ENCODE results near the gene MS4A7.
"Not testable (repeated sequence)": the region's sequence is repeated elsewhere in the genome, so short reads cannot be mapped to it uniquely, and the experiment has no call there.

MS4A7 gene

GRCh38 chr11:60378354-60378753, at the start of gene MS4A7:
Gene MS4A7 (plus strand): TSS chr11:60378532. CDS start chr11:60383142, 4,610 bp downstream.
- no peak for DNase-seq

- no peak for DNase-seq
Observed at GRCh38 chr11:60332846-60333245, 45.5 kb upstream of the MS4A7 start.

- DNase-seq: no peak
Observed at GRCh38 chr11:60334005-60334620, 44.2 kb upstream of the MS4A7 start.

GRCh38 chr11:60336767-60337391, 41.5 kb upstream of the MS4A7 start:
- no peak for DNase-seq

- no peak for DNase-seq
Observed at GRCh38 chr11:60338053-60338452, 40.3 kb upstream of the MS4A7 start.

- DNase-seq: no peak
Observed at GRCh38 chr11:60339356-60339755, 39.0 kb upstream of the MS4A7 start.

GRCh38 chr11:60343094-60343704, 35.1 kb upstream of the MS4A7 start:
- no peak for DNase-seq

- DNase-seq: no peak
Observed at GRCh38 chr11:60344146-60344545, 34.2 kb upstream of the MS4A7 start.

- no peak for DNase-seq
Observed at GRCh38 chr11:60345489-60345888, 32.8 kb upstream of the MS4A7 start.

GRCh38 chr11:60347084-60347797, 31.1 kb upstream of the MS4A7 start:
- DNase-seq: no peak

GRCh38 chr11:60348116-60348515, 30.2 kb upstream of the MS4A7 start:
- no peak for DNase-seq

GRCh38 chr11:60349990-60350389, 28.3 kb upstream of the MS4A7 start:
- DNase-seq: no peak

GRCh38 chr11:60357771-60358170, 20.6 kb upstream of the MS4A7 start:
- no peak for DNase-seq

- no peak for DNase-seq
Observed at GRCh38 chr11:60360621-60361020, 17.7 kb upstream of the MS4A7 start.

- DNase-seq: no peak
Observed at GRCh38 chr11:60362241-60362640, 16.1 kb upstream of the MS4A7 start.

GRCh38 chr11:60363542-60364470, 14.5 kb upstream of the MS4A7 start:
- peak; percentile 29 for DNase-seq

- DNase-seq: not testable (repeated sequence)
Observed at GRCh38 chr11:60366262-60366904, 11.9 kb upstream of the MS4A7 start.

- no peak for DNase-seq
Observed at GRCh38 chr11:60367009-60367408, 11.3 kb upstream of the MS4A7 start.

GRCh38 chr11:60367896-60368295, 10.4 kb upstream of the MS4A7 start:
- DNase-seq: no peak

- no peak for DNase-seq
Observed at GRCh38 chr11:60370252-60370810, 8.0 kb upstream of the MS4A7 start.

- no peak for DNase-seq
Observed at GRCh38 chr11:60370811-60371298, 7.5 kb upstream of the MS4A7 start.

GRCh38 chr11:60371386-60371785, 6.9 kb upstream of the MS4A7 start:
- no peak for DNase-seq

Data from NCI-H2171 (cell line).